Measurements from ENCODE around the gene RNF115. TPM values are rescaled to one million over a fixed set of nuclear protein-coding genes. Genes with fewer than 3 reads are reported as not detected.
"Not testable (repeated sequence)": the region's sequence is repeated elsewhere in the genome, so short reads cannot be mapped to it uniquely, and the experiment has no call there.

The RNF115 gene
- total RNA-seq, 1 donor from 2014 or later: 16.5 TPM

DNA sequence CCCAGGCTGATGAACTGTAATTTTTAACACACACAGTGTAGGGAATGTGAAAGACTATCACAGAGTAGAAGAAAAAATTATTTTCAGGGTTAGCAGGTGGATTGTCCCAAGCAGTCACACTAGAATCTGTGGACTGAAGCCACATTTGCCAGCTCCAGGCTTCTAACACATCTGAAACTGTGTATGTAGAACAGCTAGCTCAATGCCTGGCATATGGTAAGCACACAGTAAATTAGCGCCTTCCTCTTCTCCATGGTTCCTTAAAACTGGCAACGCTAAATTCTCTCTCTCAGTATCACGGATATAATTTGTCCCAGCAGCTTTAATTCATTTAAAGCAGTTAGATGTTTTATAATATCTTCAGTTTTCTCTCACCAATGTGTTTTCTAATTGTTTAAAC is 19.1 kb upstream of the RNF115 start:
- Histone ChIP-seq H3K4me1 (peaks cover 0 to 8% of the 10 kb centered on the region in 2 donors), H3K4me3 (no peak overlapping the region), H3K9me3 (no peaks in the 10 kb centered on the region), H3K36me3 (peaks cover 39 to 54% of the 10 kb centered on the region in 2 donors), H3K27me3 (no peaks in the 10 kb centered on the region), H3K27ac (no peak overlapping the region)
- intact Hi-C loops (cut with DNase I): no loop called here
- TF ChIP-seq, protein P1, sequence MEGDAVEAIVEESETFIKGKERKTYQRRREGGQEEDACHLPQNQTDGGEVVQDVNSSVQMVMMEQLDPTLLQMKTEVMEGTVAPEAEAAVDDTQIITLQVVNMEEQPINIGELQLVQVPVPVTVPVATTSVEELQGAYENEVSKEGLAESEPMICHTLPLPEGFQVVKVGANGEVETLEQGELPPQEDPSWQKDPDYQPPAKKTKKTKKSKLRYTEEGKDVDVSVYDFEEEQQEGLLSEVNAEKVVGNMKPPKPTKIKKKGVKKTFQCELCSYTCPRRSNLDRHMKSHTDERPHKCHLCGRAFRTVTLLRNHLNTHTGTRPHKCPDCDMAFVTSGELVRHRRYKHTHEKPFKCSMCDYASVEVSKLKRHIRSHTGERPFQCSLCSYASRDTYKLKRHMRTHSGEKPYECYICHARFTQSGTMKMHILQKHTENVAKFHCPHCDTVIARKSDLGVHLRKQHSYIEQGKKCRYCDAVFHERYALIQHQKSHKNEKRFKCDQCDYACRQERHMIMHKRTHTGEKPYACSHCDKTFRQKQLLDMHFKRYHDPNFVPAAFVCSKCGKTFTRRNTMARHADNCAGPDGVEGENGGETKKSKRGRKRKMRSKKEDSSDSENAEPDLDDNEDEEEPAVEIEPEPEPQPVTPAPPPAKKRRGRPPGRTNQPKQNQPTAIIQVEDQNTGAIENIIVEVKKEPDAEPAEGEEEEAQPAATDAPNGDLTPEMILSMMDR (IDR thresholded peaks at IDR 0.05): no peak
- no peak for DNase-seq (ENCODE audit: low spot score in 2 of 2)

DNA sequence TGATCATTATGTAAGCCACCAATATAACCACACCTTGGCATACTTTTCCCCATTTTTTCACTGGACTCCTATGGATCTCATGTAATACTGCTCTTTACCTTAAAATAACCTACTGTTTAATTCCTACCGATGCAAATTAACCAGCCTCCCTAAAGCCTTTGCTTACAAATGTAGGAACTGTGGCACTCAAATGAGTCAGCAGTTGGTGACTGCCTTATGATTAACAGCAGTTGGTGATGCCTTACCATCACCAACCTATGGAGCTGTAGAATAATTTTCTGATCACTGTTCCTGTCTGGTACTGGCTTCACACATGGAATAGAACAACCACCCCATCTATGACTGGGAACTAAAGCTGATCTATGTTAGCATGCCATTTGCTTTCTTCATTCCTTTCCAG is 13.8 kb upstream of the RNF115 start:
- no peak for DNase-seq (ENCODE audit: low spot score in 2 of 2)
- Histone ChIP-seq H3K9me3 (no peaks in the 10 kb centered on the region), H3K36me3 (peaks cover 88 to 97% of the 10 kb centered on the region in 2 donors), H3K27ac (no peak overlapping the region), H3K4me1 (no peaks in the 10 kb centered on the region), H3K4me3 (no peak overlapping the region), H3K27me3 (no peaks in the 10 kb centered on the region)
- TF ChIP-seq, protein P1 (IDR thresholded peaks at IDR 0.05): no peak
- intact Hi-C loops (cut with DNase I): no loop called here

DNA sequence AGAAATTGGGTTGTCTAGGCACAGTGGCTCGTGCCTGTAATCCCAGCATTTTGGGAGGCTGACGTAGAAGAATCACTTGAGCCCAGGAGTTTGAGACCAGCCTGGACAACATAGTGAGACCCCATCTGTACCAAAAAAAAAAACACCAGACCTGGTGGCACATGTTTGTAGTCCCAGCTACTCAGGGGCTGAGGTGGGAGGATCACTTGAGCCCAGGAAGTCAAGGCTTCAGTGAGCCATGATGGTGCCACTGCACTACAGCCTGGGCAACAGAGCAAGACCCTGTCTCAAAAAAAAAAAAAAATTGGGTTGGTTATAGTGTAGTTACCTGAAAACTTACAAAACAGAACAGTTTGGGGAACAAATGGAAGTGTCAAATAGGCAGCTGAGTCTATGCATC is 6.9 kb upstream of the RNF115 start:
- DNase-seq (ENCODE audit: low spot score in 2 of 2): not testable (repeated sequence)
- peaks cover 91 to 97% of the 10 kb centered on the region in 2 donors for H3K36me3 ChIP-seq

DNA sequence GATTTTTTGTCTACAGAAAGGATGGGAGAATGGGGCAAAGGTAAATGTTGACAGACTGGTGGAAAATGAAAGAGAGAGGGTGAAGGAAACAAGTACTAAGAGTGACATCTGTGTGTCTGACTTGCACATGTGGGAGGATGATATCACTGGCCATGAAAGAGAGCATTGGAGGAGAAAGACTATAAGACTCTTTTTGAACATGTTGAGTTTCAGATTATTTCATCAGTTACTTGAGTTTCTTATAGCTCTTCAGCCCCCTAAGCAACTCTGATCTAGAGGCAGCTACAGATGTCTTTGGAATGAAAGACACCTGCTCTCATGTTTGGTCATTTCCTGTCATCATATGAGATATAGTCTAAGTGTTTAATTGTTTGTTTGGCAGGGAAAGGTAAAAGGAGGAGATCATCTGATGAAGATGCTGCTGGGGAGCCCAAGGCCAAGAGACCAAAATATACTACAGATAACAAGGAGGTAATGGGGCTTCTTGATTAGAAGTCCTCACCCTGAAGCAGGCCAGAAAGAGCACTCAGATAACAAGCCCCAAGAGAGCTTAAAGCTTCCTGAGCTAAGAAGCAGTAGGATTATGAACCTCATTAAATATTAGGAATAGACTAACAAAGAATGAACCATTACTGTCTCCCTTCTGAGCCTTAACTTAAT is 4.6 kb upstream of the RNF115 start:
- Histone ChIP-seq H3K9me3 (no peaks in the 10 kb centered on the region), H3K4me3 (no peak overlapping the region), H3K4me1 (peaks cover 0 to 14% of the 10 kb centered on the region in 2 donors), H3K27ac (no peak overlapping the region), H3K27me3 (no peaks in the 10 kb centered on the region), H3K36me3 (peaks cover 69 to 76% of the 10 kb centered on the region in 2 donors)
- no peak for DNase-seq (ENCODE audit: low spot score in 2 of 2)
- intact Hi-C loops (cut with DNase I): no loop called here
- TF ChIP-seq, protein P1 (IDR thresholded peaks at IDR 0.05): no peak

More for the DNA sequence above, 6.9 kb upstream of the RNF115 start:
- H3K27ac ChIP-seq; H3K4me1 ChIP-seq; H3K9me3 ChIP-seq; H3K27me3 ChIP-seq; H3K4me3 ChIP-seq; intact Hi-C loops (cut with DNase I): not testable (repeated sequence)

DNA sequence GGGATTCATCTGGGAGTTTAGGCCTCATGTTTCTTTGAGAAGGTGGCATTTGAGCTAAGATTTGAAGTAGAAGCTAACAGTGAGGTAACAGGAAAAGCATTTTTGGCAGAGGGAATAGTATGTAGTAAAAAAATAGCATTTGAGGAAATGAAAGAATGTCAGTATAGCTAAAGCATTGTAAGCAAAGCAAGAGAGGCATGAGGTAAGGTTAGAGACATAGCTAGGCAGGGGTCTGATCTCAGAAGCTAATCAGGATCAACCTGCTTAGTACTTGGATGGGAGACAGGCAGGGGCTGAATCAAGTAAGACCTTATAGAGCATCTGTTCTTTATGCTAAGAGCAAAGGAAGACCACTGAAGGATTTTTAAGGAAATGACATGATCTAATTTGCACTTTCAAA is 4.1 kb upstream of the RNF115 start:
- Histone ChIP-seq H3K36me3 (peaks cover 64 to 70% of the 10 kb centered on the region in 2 donors), H3K9me3 (no peaks in the 10 kb centered on the region), H3K27me3 (no peaks in the 10 kb centered on the region), H3K4me1 (peaks cover 0 to 14% of the 10 kb centered on the region in 2 donors), H3K4me3 (no peak overlapping the region), H3K27ac (no peak overlapping the region)
- no peak for DNase-seq (ENCODE audit: low spot score in 2 of 2)
- TF ChIP-seq, protein P1 (IDR thresholded peaks at IDR 0.05): no peak
- intact Hi-C loops (cut with DNase I): no loop called here

DNA sequence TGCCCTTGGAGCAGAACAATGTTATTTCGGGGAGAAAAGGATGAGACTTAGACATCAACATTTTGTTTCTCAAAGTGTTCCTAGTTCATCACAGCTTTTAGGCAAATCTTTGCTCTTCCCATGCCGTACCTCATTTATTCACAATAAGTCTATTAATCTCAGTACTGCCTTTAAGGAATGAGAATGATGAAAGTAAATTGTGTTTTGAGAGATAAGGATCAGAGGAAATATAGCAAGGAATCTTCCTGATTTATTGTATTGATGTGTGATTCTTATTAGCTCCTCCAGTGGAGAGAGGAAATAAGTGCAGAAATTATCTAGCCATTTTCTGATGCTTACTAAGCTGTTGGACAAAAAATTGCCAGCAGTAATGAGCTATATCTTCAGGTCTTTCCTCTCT is 2.1 kb upstream of the RNF115 start:
- DNase-seq (ENCODE audit: low spot score in 2 of 2): no peak
- Histone ChIP-seq H3K4me1 (peaks cover 0 to 17% of the 10 kb centered on the region in 2 donors), H3K9me3 (no peaks in the 10 kb centered on the region), H3K36me3 (peaks cover 46 to 51% of the 10 kb centered on the region in 2 donors), H3K4me3 (no peak overlapping the region), H3K27ac (no peak overlapping the region), H3K27me3 (no peaks in the 10 kb centered on the region)
- intact Hi-C loops (cut with DNase I): no loop called here
- TF ChIP-seq, protein P1 (IDR thresholded peaks at IDR 0.05): no peak

Data from ascending aorta (tissue), 2 donors.